ENCODE measurements around the gene IKZF3. TPM values are rescaled to one million over a fixed set of nuclear protein-coding genes. Genes with fewer than 3 reads are reported as not detected.

The IKZF3 gene
- total RNA-seq, 4 donors from 2014 or later = 0.98 to 1.9 (median 1.4) TPM

GRCh38 chr17:39775031-39775430 is 89.1 kb downstream of the IKZF3 start:
- no peak for TF ChIP-seq CTCF (IDR thresholded peaks at IDR 0.05; ENCODE audit: low read depth)

- no peak for TF ChIP-seq CTCF (IDR thresholded peaks at IDR 0.05; ENCODE audit: low read depth)
Observed at GRCh38 chr17:39774047-39774446, 90.1 kb downstream of the IKZF3 start.

- no peak for TF ChIP-seq CTCF (IDR thresholded peaks at IDR 0.05; ENCODE audit: low read depth)
Observed at GRCh38 chr17:39772987-39773934, 90.9 kb downstream of the IKZF3 start.

- no peak for TF ChIP-seq CTCF (IDR thresholded peaks at IDR 0.05; ENCODE audit: low read depth)
Observed at GRCh38 chr17:39772415-39772814, 91.7 kb downstream of the IKZF3 start.

GRCh38 chr17:39769974-39770587 is 94.0 kb downstream of the IKZF3 start:
- no peak for TF ChIP-seq CTCF (IDR thresholded peaks at IDR 0.05; ENCODE audit: low read depth)

GRCh38 chr17:39767147-39767546 is 97.0 kb downstream of the IKZF3 start:
- no peak for TF ChIP-seq CTCF (IDR thresholded peaks at IDR 0.05; ENCODE audit: low read depth)

- no peak for TF ChIP-seq CTCF (IDR thresholded peaks at IDR 0.05; ENCODE audit: low read depth)
Observed at GRCh38 chr17:39765766-39766165, 98.3 kb downstream of the IKZF3 start.
